ENCODE results near the gene FSTL4.

Gene FSTL4

GRCh38 chr5:133326361-133326760 is 286.0 kb downstream of the FSTL4 start:
- Histone ChIP-seq H3K36me3 (ENCODE audit: insufficient read depth) (no peaks in the 10 kb centered on the region), H3K4me2 (no peak overlapping the region), H3K79me2 (ENCODE audit: insufficient read depth, low read depth) (no peaks in the 10 kb centered on the region), H4K20me1 (ENCODE audit: insufficient read depth) (no peaks in the 10 kb centered on the region), H2AFZ (ENCODE audit: low read depth) (no peak overlapping the region), H3K4me3 (IDR thresholded peaks at IDR 0.05; ENCODE audit: insufficient read depth, low read depth, low read length) (no peak overlapping the region), H3K27ac (no peak overlapping the region), H3K4me1 (ENCODE audit: low read depth, poor library complexity, severe bottlenecking) (peaks cover 6% of the 10 kb centered on the region), H3K27me3 (ENCODE audit: insufficient read depth, low read depth) (no peaks in the 10 kb centered on the region), H3K9ac (no peak overlapping the region)
- TF ChIP-seq CTCF (conservative IDR thresholded peaks at IDR 0.05; ENCODE audit: low read depth, low read length) = no peak

- no peak for TF ChIP-seq CTCF (conservative IDR thresholded peaks at IDR 0.05; ENCODE audit: low read depth, low read length)
- H3K27ac ChIP-seq = no peak overlapping the region
- no peaks in the 10 kb centered on the region for H3K79me2 ChIP-seq (ENCODE audit: insufficient read depth, low read depth)
- peaks cover 11% of the 10 kb centered on the region for H3K4me1 ChIP-seq (ENCODE audit: low read depth, poor library complexity, severe bottlenecking)
- no peak overlapping the region for H3K4me2 ChIP-seq
- H2AFZ ChIP-seq (ENCODE audit: low read depth) = no peak overlapping the region
- H3K4me3 ChIP-seq (IDR thresholded peaks at IDR 0.05; ENCODE audit: insufficient read depth, low read depth, low read length) = no peak overlapping the region
- no peaks in the 10 kb centered on the region for H3K27me3 ChIP-seq (ENCODE audit: insufficient read depth, low read depth)
- no peaks in the 10 kb centered on the region for H4K20me1 ChIP-seq (ENCODE audit: insufficient read depth)
- no peaks in the 10 kb centered on the region for H3K36me3 ChIP-seq (ENCODE audit: insufficient read depth)
- no peak overlapping the region for H3K9ac ChIP-seq
Measured at GRCh38 chr5:133325864-133326263, 286.5 kb downstream of the FSTL4 start.

- Histone ChIP-seq H3K36me3 (ENCODE audit: insufficient read depth) (no peaks in the 10 kb centered on the region), H3K4me1 (ENCODE audit: low read depth, poor library complexity, severe bottlenecking) (peaks cover 11% of the 10 kb centered on the region), H3K79me2 (ENCODE audit: insufficient read depth, low read depth) (no peaks in the 10 kb centered on the region), H3K27me3 (ENCODE audit: insufficient read depth, low read depth) (no peaks in the 10 kb centered on the region), H3K4me2 (no peak overlapping the region), H2AFZ (ENCODE audit: low read depth) (no peak overlapping the region), H3K27ac (no peak overlapping the region), H3K9ac (no peak overlapping the region), H3K4me3 (IDR thresholded peaks at IDR 0.05; ENCODE audit: insufficient read depth, low read depth, low read length) (no peak overlapping the region), H4K20me1 (ENCODE audit: insufficient read depth) (no peaks in the 10 kb centered on the region)
- no peak for TF ChIP-seq CTCF (conservative IDR thresholded peaks at IDR 0.05; ENCODE audit: low read depth, low read length)
Measured at GRCh38 chr5:133324926-133325325, 287.4 kb downstream of the FSTL4 start.

- Histone ChIP-seq H3K4me2 (no peak overlapping the region), H4K20me1 (ENCODE audit: insufficient read depth) (no peaks in the 10 kb centered on the region), H2AFZ (ENCODE audit: low read depth) (no peak overlapping the region), H3K4me1 (ENCODE audit: low read depth, poor library complexity, severe bottlenecking) (peaks cover 11% of the 10 kb centered on the region), H3K27me3 (ENCODE audit: insufficient read depth, low read depth) (no peaks in the 10 kb centered on the region), H3K36me3 (ENCODE audit: insufficient read depth) (no peaks in the 10 kb centered on the region), H3K4me3 (IDR thresholded peaks at IDR 0.05; ENCODE audit: insufficient read depth, low read depth, low read length) (no peak overlapping the region), H3K9ac (no peak overlapping the region), H3K79me2 (ENCODE audit: insufficient read depth, low read depth) (no peaks in the 10 kb centered on the region), H3K27ac (no peak overlapping the region)
- no peak for TF ChIP-seq CTCF (conservative IDR thresholded peaks at IDR 0.05; ENCODE audit: low read depth, low read length)
Measured at GRCh38 chr5:133323494-133324457, 288.6 kb downstream of the FSTL4 start.

Measured in KMS-11 (cell line).